Measurements from ENCODE around the gene CACFD1. TPM values are rescaled to one million over a fixed set of nuclear protein-coding genes. Genes with fewer than 3 reads are reported as not detected.

Gene CACFD1
- total RNA-seq, 1 donor from 2014 or later: 24.9 TPM

DNA sequence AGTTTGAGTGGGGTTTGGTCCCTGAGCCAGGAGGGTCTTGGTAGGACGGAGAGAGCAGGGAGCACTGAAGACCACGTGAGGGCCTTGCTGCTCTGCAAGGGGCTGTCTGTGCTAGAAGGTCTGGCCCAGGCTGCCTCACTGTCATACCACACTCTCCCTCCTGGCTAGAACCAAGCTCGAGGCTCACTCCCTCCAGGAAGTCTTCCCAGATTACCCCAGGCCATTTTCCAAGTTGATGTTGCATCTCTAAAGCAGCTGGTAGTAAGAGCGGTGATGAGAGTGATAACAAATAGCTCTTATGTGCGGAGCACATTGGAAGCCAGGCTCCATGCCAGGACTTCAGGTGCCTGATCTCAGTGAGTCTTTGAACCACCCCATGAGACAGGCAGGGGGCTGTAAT lies 58.4 kb downstream of the CACFD1 start:
- no peak for DNase-seq (ENCODE audit: low spot score)

DNA sequence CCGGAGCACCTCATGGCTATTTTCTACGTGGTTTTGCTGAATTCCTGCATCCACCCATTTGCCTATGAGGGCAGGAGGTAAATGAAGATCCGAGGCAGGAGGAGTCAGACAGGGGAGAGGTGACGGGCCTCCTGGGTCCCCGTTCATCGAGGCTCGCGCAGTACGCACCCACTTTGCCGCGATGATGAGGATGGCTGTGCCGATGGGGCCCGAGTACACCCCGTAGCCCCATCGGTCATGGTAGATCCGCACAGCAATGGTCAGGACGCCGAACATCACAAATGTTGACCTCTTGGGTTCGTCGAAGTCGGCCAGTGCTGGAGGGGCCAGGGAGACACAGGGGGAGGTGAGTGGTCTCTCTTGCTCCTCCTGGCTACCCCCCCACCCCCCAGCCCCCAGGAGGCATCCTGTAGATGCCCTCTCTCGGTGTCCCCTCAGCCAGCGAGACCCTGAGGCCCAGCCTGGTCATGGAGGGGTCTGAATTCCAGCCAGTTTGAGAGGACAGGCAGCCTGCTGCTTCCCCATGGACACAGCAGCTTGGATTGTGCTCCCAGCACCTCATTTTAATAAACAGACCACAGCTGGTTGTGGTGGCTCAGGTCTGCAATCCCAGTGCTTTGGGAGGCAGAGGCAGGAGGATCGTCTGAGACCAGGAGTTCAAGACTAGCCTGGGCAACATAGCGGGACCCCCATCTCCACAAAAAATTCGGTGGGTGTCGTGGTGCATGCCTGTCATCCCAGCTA lies 59.1 kb downstream of the CACFD1 start:
- DNase-seq (ENCODE audit: low spot score): no peak

DNA sequence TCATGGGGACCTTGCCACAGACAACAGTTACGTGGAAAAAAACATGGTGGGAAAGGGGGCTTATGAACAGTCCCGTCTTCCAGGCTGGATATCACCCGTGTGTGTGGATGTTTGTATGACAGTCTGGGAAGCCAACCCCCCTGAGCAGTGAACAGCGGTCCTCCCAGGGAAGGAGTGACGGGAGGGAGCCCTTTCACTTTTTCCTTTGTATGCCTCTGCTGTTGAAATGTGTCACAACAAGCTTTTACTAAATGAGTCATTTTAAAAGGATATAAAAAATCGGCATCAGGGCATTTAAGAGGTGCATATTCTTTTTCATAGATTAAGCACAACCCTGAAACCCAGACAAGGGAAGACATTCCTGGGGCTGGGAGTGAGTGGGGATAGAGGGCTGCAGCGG lies 59.9 kb downstream of the CACFD1 start:
- DNase-seq (ENCODE audit: low spot score): no peak

DNA sequence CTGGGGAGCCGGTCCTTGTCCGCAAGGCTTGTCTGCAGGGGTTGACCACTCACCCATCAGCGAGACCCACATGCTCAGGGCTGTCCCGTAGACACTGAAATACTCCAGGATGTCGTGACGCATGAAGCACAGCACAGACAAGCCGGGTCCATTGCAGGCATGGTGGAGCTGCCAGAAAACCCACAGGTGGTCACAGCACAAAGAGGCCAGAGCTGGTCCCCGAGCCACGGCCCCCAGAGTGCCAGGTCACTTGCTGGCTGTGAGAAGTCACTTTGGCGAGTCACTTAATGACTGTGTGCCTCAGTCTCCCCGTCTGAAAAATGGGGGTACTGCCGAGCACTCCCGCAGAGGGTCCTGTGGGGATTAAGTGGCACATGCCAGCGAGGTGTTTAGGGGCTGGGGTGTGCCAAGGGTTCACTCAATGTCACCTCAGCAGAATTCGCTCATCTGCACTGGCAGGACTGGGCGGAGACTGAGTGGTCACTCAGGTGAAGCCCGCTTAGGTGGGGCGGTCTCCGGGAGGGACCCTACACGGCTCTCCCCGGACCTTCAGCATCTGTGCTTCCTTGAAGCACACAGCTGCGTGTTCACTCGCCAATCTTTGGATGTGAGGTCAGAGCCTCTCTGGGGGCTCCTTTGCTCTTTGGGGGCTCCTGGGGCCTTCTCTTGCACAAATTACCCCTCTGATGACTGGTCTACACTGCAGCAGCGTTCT lies 60.5 kb downstream of the CACFD1 start:
- DNase-seq (ENCODE audit: low spot score): no peak

Other genes with a start within 250 kb of the CACFD1 start
- 25.4 TPM for gene ABO, start 184.8 kb upstream of the CACFD1 start, total RNA-seq
- 19.6 TPM for gene SURF6, start 123.8 kb upstream of the CACFD1 start, total RNA-seq
- 31.2 TPM for gene MED22, start 111.8 kb upstream of the CACFD1 start, total RNA-seq
- 2,501 TPM for gene RPL7A, start 111.8 kb upstream of the CACFD1 start, total RNA-seq
- 42.2 TPM for gene SURF1, start 103.5 kb upstream of the CACFD1 start, total RNA-seq
- gene SURF2, start 103.4 kb upstream of the CACFD1 start, total RNA-seq: 26.0 TPM
- 128 TPM for gene SURF4, start 83.9 kb upstream of the CACFD1 start, total RNA-seq
- 0.75 TPM for gene STKLD1, start 83.6 kb upstream of the CACFD1 start, total RNA-seq
- 19.5 TPM for gene REXO4, start 42.0 kb upstream of the CACFD1 start, total RNA-seq
- 3.5 TPM for gene ADAMTS13, start 37.6 kb upstream of the CACFD1 start, total RNA-seq
- 19.6 TPM for gene SLC2A6, start 19.1 kb downstream of the CACFD1 start, total RNA-seq
- not detected for gene MYMK, start 65.0 kb downstream of the CACFD1 start, total RNA-seq
- gene ADAMTSL2, start 74.7 kb downstream of the CACFD1 start, total RNA-seq: 8.8 TPM
- not detected for gene FAM163B, start 149.4 kb downstream of the CACFD1 start, total RNA-seq
- gene DBH, start 176.4 kb downstream of the CACFD1 start, total RNA-seq: not detected

Measured in ureter (tissue), 1 donor.